ENCODE measurements around the gene EPHB2.
"Not testable (repeated sequence)": the region's sequence is repeated elsewhere in the genome, so short reads cannot be mapped to it uniquely, and the experiment has no call there.

The EPHB2 gene

GRCh38 chr1:22691031-22691753 lies 19.4 kb upstream of the EPHB2 start:
- DNase-seq (ENCODE audit: low read depth): no peak

GRCh38 chr1:22694172-22694571 lies 16.5 kb upstream of the EPHB2 start:
- DNase-seq (ENCODE audit: low read depth): no peak

GRCh38 chr1:22696610-22697009 lies 14.0 kb upstream of the EPHB2 start:
- no peak for DNase-seq (ENCODE audit: low read depth)

- no peak for DNase-seq (ENCODE audit: low read depth)
These were observed 12.7 kb upstream of the EPHB2 start for GRCh38 chr1:22697980-22698379.

GRCh38 chr1:22699681-22700520 lies 10.7 kb upstream of the EPHB2 start:
- no peak for DNase-seq (ENCODE audit: low read depth)

- no peak for DNase-seq (ENCODE audit: low read depth)
These were observed 8.1 kb upstream of the EPHB2 start for GRCh38 chr1:22702296-22703085.

- DNase-seq (ENCODE audit: low read depth): peak; percentile 20
These were observed 6.1 kb upstream of the EPHB2 start for GRCh38 chr1:22704440-22705067.

- no peak for DNase-seq (ENCODE audit: low read depth)
These were observed 5.1 kb upstream of the EPHB2 start for GRCh38 chr1:22705586-22705985.

- not testable (repeated sequence) for DNase-seq (ENCODE audit: low read depth)
These were observed 4.5 kb upstream of the EPHB2 start for GRCh38 chr1:22706100-22706499.

- DNase-seq (ENCODE audit: low read depth): no peak
These were observed 1.9 kb upstream of the EPHB2 start for GRCh38 chr1:22708777-22709176.

- DNase-seq (ENCODE audit: low read depth): no peak
These were observed 1.4 kb upstream of the EPHB2 start for GRCh38 chr1:22709227-22709626.

- no peak for DNase-seq (ENCODE audit: low read depth)
These were observed 543 bp upstream of the EPHB2 start for GRCh38 chr1:22709891-22710700.

- no peak for DNase-seq (ENCODE audit: low read depth)
These were observed 432 bp downstream of the EPHB2 start for GRCh38 chr1:22711071-22711470.

- no peak for DNase-seq (ENCODE audit: low read depth)
These were observed 1.2 kb downstream of the EPHB2 start for GRCh38 chr1:22711591-22712501.

GRCh38 chr1:22712502-22713271 lies 2.0 kb downstream of the EPHB2 start:
- no peak for DNase-seq (ENCODE audit: low read depth)

- no peak for DNase-seq (ENCODE audit: low read depth)
These were observed 3.8 kb downstream of the EPHB2 start for GRCh38 chr1:22714455-22714854.

GRCh38 chr1:22717037-22717760 lies 6.6 kb downstream of the EPHB2 start:
- no peak for DNase-seq (ENCODE audit: low read depth)

- no peak for DNase-seq (ENCODE audit: low read depth)
These were observed 10.7 kb downstream of the EPHB2 start for GRCh38 chr1:22721122-22721873.
